Hematopoietic multipotent progenitor cell treated with erythropoietin and hydrocortisone succinate and interleukin-3 and kit ligand, for 4 days (in vitro differentiated cells): ENCODE measurements around the gene ITGA11.

Source experiments
- DNase-seq: peaks from one replicate; pipeline ENCODE4 v3.0.0-alpha.2; 2015

The ITGA11 gene

GRCh38 chr15:68352401-68353062 is 79.4 kb downstream of the ITGA11 start:
- DNase-seq = peak; percentile 86

DNA sequence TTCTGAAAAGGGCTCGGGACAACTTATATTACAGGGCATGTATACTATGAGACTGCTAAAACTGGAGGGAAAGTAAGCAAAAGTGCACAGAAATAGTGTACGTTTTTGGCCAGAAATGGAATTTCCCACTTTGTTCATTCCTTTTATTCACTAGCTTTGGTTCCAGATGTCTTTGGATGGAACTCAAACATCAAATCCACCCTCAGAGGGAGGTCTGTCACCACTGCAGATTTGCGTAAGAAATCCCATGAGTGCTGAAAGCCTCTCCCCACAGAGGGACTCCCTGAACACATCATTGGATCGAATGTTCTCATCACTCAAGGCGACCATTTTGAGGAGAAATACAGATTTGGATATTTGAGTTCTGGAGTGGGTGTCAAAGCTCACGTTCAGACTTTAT is 82.8 kb downstream of the ITGA11 start:
- DNase-seq = no peak

DNA sequence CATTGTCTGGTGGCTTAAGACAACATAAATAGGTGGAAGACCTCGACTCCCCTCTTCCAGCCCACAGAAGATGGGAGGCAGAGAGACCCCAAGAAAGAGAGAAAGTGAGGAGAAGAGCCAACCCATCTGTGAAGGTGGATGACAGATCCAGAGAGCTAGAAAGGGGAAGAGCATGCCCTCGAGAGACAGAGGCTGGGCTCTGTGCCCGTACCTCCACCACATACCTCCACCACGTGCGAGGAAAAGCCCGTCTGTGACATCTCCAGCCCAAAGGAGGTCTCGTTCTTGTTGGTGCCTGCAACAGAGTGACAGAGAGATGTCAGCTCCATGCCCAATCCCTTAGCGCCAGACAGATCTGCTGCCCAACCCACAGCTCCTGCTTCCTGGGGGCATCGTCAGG is 83.4 kb downstream of the ITGA11 start:
- DNase-seq = no peak

- DNase-seq = peak; percentile 41
Observed at GRCh38 chr15:68348081-68348480, 83.9 kb downstream of the ITGA11 start.

- no peak for DNase-seq
Observed at GRCh38 chr15:68347392-68347791, 84.6 kb downstream of the ITGA11 start.

- DNase-seq = no peak
Observed at GRCh38 chr15:68346979-68347378, 85.0 kb downstream of the ITGA11 start.

- DNase-seq = no peak
Observed at GRCh38 chr15:68345481-68345880, 86.5 kb downstream of the ITGA11 start.

GRCh38 chr15:68344600-68344999 is 87.4 kb downstream of the ITGA11 start:
- no peak for DNase-seq

DNA sequence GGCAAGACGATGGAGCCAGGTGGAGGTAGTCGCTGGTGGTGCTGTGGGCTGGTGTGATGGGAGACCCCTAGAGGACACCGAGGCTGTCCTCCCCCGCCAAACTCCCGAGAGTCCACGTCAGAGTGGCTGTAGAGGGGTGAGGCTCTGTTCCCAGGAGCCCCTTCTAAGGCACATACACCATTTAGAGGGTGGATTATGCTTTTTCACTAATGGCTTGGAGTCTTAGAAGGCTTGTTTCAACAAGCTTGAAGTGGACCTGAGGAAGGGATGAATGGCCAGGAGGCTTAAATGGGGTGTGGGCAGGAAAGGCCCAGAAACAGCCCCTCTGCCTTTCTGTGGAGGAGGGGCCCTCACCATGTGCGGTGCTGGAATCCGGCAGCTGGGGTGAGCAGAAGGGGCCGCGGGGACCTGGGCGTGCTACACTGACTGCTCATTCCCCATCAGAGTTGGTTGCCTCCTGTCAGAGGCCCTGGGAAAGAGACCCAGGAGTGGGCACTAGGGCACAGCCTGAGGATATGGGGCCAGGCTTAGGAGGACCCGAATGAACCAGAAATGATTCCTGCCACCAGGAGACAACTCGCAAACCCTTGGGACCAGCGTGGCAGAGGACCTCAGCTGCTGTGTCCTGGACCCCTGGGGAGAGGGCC is 88.3 kb downstream of the ITGA11 start:
- no peak for DNase-seq

DNA sequence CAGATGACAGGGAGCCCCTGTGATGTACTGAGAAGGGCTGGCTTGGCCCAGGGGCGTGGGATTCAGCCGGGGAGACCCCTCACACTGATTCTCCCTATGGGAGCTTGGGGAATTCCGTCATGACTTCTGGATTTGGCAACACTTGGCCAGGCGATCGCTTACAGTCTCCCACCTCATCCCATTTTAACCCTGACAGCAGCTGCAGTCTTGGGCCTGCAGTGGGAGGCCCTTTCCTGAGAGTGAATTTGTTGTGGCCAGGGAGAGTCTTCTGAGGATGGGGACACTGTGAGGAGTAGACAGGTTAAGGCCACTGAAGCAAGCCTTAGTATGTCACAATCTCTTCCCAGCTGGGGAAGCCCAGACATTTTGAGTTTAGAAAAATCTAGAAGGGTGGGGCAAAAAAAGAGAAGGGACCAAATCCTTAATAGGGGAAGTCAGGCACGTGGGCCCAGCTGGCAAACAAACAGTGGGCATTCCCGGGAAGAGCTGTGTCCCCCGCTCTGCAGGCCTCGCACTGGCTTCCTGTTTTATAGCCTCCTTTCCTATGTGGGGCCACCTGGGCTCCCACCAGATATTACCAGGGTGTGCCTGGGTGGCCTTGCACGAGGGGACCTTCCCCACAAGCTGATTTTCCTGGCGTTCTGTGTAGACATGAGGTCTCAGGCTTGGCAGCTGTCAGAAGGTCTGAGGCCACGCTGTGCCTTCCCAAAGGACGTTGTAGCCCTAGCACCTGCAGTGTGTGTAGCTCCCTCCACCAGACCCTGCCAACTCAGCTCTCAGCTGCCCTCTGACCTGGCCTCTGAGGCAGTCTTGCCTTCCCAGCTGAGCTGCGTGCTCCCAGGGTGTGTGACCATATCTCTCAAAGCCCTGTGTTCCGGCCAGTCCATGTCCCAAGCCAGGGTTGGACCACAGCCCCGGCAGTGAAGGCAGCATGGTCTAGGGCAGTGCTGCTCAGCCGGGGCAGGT is 89.9 kb downstream of the ITGA11 start:
- no peak for DNase-seq

DNA sequence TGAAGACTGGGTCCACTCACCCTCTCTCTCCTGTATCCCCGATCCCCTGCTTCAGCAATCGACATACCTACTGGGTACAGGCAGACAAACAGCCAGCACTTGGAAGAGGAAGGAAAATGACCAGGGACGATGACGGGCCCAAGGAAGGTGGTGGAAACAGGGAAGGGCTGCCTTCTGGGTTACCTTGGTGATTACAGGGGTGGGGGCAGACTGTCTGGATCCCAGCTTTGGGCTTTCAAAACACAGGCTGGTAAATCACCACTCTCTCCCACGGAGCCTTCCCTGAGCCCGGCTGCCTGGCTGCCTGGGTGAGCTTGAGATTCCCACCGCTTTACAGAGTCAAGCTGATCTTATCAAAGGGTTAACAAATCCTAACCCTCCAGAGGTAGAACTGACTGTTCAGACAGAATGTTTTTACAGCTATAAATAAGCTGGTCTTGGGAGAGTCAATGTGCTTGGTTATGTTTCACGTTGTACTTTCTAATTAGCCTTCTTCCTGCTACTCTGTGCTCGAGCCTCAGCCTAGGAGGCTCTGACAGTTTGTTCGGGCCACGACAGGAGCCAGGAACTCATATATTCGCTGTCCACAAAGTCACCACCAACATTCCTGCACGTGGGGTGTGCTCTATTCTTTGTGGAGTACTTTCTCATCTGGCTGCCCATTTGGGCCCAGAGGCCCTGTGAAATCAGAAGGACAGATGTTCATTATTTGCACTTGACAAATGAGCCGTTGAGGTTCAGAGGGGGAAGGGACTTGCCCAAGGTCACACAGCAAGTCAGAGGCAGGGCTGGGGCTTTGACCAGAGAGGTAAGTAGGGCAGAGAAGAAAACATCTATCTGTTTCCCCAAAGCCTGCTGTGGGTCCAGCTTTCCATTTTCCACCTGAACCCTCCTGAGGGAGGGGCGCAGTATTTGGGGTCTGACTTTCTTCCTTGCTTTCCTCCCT is 91.0 kb downstream of the ITGA11 start:
- DNase-seq = no peak

DNA sequence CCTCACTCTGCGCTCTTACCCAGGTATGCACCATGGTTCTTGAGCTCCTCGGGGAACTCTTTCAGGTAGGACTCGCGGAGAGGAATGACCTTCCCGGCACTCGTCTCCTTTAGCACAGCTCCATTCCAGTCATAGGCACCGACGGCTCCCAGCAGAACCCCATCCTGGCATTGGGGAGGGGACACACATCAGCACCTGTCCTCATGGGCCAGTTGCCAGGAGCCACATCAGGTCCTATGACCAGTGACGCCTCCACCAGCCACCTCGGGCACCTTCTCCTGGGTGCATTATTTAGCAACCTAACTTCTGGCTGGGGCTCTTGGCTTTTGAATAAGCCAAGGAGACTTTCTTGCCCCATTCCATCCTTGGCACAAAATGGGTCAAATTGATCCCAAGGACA is 92.5 kb downstream of the ITGA11 start:
- no peak for DNase-seq

DNA sequence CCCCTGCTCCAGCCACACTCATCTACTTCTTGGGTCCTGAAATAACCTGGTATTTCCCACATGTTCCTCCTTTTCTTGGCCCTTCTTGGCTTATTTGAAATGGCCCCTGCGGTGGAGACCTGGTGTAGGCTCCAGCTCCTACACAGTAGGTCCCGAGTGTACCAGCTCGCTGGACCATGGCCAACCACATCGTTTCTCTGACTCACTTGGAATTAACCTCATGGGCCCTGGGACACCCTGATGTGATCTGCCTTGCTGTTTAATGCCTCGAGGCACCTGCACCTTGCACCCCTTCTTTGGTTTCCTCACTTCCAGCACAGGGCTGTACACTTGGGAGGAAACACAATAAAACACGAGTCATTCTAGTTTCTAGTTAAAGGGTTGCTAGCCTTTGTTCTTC is 94.1 kb downstream of the ITGA11 start:
- DNase-seq = no peak

GRCh38 chr15:68336516-68336915 is 95.4 kb downstream of the ITGA11 start:
- no peak for DNase-seq

GRCh38 chr15:68335655-68336054 is 96.3 kb downstream of the ITGA11 start:
- no peak for DNase-seq

GRCh38 chr15:68335251-68335650 is 96.7 kb downstream of the ITGA11 start:
- no peak for DNase-seq

DNA sequence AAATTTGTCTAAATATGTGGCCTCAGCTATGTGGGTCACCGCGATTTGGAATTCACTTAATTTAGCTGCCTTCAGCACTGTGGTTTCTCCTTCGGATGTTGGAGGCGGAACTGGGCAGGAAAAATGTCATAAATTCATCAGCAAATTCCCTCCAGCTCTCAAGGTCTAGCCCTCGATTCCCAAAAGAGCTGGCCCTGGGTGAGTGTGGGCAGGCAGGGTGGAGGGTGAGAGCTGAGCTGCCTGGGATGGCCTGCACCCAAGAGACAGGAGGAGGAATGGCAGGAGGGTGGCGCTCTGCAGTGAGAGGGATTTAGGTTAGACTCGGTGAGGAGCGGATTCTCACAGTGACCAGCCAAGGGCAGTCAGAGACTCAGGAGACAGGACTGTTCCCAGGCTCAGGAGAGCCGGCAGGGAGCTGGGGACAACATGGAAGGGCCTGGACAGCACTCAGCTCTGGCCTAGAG is 97.3 kb downstream of the ITGA11 start:
- DNase-seq = no peak

DNA sequence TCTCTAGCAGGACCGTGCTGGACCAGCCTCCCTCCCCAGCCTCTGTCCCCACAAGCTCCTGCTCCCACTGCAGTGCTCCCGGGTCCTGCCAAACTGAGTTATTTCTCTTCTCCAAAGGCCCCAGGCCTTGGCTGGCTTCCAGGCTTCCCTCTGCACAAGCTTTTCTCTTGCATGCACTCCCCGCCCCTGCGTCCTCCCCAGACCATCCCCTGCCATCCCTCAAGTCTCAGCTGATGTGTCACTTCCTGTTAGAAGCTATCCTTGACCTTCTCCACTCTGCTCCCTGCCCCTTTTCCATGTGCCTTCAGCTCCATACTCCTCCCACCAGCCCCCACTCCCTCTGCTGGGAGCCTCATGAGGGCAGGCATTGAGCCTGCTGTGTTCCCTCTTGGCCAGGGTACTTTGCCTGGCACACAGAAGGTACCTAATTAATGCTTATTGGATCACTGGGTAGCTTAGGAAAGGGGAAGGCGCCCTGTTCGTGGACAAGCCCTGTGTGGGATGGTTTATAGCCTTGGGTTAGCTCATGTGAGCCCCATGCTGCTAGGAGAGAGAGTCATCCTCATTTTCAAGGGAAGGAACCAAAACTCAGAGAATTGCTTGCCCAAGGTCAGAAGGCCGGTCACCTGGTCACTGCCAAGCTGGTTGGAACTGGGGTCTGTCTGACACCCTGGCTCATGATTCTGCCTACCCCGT is 98.0 kb downstream of the ITGA11 start:
- peak; percentile 19 for DNase-seq

DNA sequence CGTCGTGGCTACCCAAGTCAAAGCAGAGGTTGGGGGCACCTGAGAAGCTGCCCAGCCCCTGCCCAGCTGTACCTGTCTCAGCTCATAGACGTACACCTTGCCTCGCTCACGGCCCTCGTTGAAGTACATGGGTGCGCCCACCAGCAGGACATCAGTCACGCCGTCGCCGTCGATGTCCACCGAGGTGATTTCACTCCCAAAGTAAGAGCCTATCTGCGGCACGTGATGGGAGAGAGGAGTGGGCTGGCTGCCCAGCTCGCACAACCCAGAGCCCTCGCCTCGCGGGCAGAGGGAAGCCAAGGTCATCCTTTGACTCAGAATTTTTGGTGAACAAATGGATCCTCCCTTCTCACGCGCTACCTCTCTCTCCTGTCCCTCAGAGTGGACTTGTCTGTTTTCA is 99.7 kb downstream of the ITGA11 start:
- DNase-seq = no peak

DNA sequence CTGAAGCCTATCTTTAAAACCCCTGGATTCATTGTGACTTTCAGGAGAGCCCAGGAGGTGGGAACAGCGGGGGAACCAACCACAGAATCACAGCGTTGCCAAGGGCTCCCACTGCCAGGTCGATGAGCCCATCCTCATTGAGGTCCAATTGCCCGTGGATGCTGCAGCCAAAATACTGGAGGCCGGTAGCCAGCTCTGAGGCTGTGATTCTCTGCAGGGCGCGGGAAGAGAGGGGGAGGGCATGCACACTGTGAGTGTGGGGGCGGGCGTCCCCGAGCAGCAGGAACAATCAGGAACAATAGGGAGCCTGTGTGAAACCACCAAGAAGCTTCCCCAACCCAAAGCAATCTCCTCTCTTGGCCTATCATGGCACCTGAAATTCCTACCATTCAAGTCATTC is 101.1 kb downstream of the ITGA11 start:
- DNase-seq = no peak

- DNase-seq = no peak
Observed at GRCh38 chr15:68330416-68330815, 101.5 kb downstream of the ITGA11 start.

DNA sequence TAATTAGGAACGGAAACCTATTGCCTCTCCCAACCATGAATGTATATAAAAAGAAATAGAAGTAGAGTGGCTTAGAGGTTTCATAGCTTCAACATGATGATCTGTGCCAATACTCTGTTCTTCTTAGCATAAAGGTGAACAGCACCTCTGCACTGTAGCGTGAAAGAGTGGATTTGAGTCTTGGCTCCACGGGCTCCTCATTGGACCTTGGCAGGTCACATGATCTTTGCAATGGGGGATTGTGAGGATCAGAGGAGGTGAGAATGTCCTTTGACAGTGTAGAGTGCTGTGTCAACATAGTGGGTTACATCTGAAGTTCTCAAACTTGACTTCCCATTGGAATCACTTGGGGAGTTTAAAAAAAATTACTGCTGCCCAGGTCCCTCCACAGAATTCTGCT is 103.0 kb downstream of the ITGA11 start:
- no peak for DNase-seq
